COR-L47 (cell line): ENCODE results near the gene PSMG4.

Experiments used
- DNase-seq: peaks from one replicate; lab custom pipeline; 2025; lab: John Stamatoyannopoulos, UW

PSMG4 gene

GRCh38 chr6:3251462-3252314, 7.1 kb upstream of the PSMG4 start:
- DNase-seq, result peak; percentile 57

GRCh38 chr6:3252369-3252768, 6.4 kb upstream of the PSMG4 start:
- DNase-seq, result no peak

- DNase-seq, result no peak
Measured at GRCh38 chr6:3252861-3253596, 5.7 kb upstream of the PSMG4 start.

- no peak for DNase-seq
Measured at GRCh38 chr6:3253597-3253961, 5.2 kb upstream of the PSMG4 start.

GRCh38 chr6:3258201-3258600, 546 bp upstream of the PSMG4 start:
- DNase-seq, result no peak

GRCh38 chr6:3259491-3259958, 778 bp downstream of the PSMG4 start:
- DNase-seq, result peak; percentile 38

GRCh38 chr6:3260296-3260695, 1.5 kb downstream of the PSMG4 start:
- no peak for DNase-seq

- no peak for DNase-seq
Measured at GRCh38 chr6:3260772-3261517, 2.2 kb downstream of the PSMG4 start.

- DNase-seq, result no peak
Measured at GRCh38 chr6:3261518-3261820, 2.7 kb downstream of the PSMG4 start.

- DNase-seq, result no peak
Measured at GRCh38 chr6:3261921-3262320, 3.2 kb downstream of the PSMG4 start.

GRCh38 chr6:3263096-3263495, 4.3 kb downstream of the PSMG4 start:
- DNase-seq, result no peak

GRCh38 chr6:3264356-3264755, 5.6 kb downstream of the PSMG4 start:
- no peak for DNase-seq

- no peak for DNase-seq
Measured at GRCh38 chr6:3265671-3266070, 6.9 kb downstream of the PSMG4 start.

GRCh38 chr6:3266170-3266569, 7.4 kb downstream of the PSMG4 start:
- no peak for DNase-seq

GRCh38 chr6:3267162-3267561, 8.4 kb downstream of the PSMG4 start:
- DNase-seq, result no peak

GRCh38 chr6:3268680-3269079, 9.9 kb downstream of the PSMG4 start:
- DNase-seq, result no peak

- DNase-seq, result no peak
Measured at GRCh38 chr6:3269281-3269975, 10.7 kb downstream of the PSMG4 start.

GRCh38 chr6:3270258-3270657, 11.5 kb downstream of the PSMG4 start:
- DNase-seq, result no peak

- no peak for DNase-seq
Measured at GRCh38 chr6:3271756-3272155, 13.0 kb downstream of the PSMG4 start.

- DNase-seq, result no peak
Measured at GRCh38 chr6:3272911-3273547, 14.3 kb downstream of the PSMG4 start.

- DNase-seq, result no peak
Measured at GRCh38 chr6:3273707-3274521, 15.2 kb downstream of the PSMG4 start.
